OCI-LY3 (cell line): Measurements from ENCODE around the gene TPK1.

Source experiments
- H2AFZ ChIP-seq: fragments of 200-600, 300-600 bp; shearing (Covaris generic); 2 replicates; pipeline ENCODE4 v1.6.0; 2014; ENCODE audit warnings: antibody characterized with exemption, low read depth, low read length
- H3K27ac ChIP-seq: fragments of 200-600, 300-600 bp; sonication (generic); 2 replicates; pipeline ENCODE4 v1.5.1; 2014; ENCODE audit warnings: mild to moderate bottlenecking, low read length, moderate library complexity, mixed read lengths
- H3K27me3 ChIP-seq: fragments of 200-600, 300-600 bp; sonication (generic); 2 replicates; pipeline ENCODE4 v1.6.1; 2014; ENCODE audit warnings: low read depth, low read length, mixed read lengths
- H3K36me3 ChIP-seq: fragments of 200-600, 300-600 bp; sonication (generic); replicated peaks from 2 replicates; pipeline ENCODE3; 2014; ENCODE audit warnings: low read depth, low read length, mixed read lengths
- H3K4me1 ChIP-seq: fragments of 300-600, 200-600 bp; sonication (generic); 2 replicates; pipeline ENCODE4 v1.6.1; 2014; ENCODE audit warnings: low read length, mixed read lengths
- H3K4me2 ChIP-seq: fragments of 200-600, 300-600 bp; sonication (generic); 2 replicates; pipeline ENCODE4 v1.6.1; 2014; ENCODE audit warnings: low read length, mixed read lengths
- H3K4me3 ChIP-seq: fragments of 300-600, 200-600 bp; sonication (generic); 2 replicates; pipeline ENCODE4 v1.5.1; 2014; ENCODE audit warnings: antibody characterized with exemption, mild to moderate bottlenecking, low read length, moderate library complexity
- H3K79me2 ChIP-seq: fragments of 300-600, 200-600 bp; shearing (Covaris generic); 2 replicates; pipeline ENCODE4 v1.6.1; 2014; ENCODE audit warnings: mild to moderate bottlenecking, low read length, mixed read lengths
- H3K9ac ChIP-seq: fragments of 300-600, 200-600 bp; shearing (Covaris generic); 2 replicates; pipeline ENCODE4 v1.6.0; 2014; ENCODE audit warnings: mild to moderate bottlenecking, low read length, moderate library complexity
- H3K9me3 ChIP-seq: fragments of 200-600, 300-600 bp; shearing (Covaris generic); 2 replicates; pipeline ENCODE4 v1.6.1; 2014; ENCODE audit warnings: low read length, mixed read lengths; ENCODE audit not compliant: insufficient read depth
- H4K20me1 ChIP-seq: fragments of 200-600, 300-600 bp; sonication (generic); 2 replicates; pipeline ENCODE4 v1.6.1; 2016; ENCODE audit warnings: low read length, mixed read lengths; ENCODE audit not compliant: insufficient read depth
- EZH2phosphoT487 ChIP-seq: fragments of 200-600 bp; shearing (Covaris generic); IDR thresholded peaks from 2 replicates; pipeline ENCODE4 v1.6.1; 2018; ENCODE audit warnings: antibody characterized with exemption, mixed run types, low read depth
- TF ChIP-seq, protein P1 (sequence below): fragments of 200-600, 300-600 bp; sonication (generic); IDR thresholded peaks from 2 replicates; pipeline ENCODE4 v1.5.1; 2014; ENCODE audit warnings: antibody characterized with exemption, low read length, low read depth

Gene TPK1

DNA sequence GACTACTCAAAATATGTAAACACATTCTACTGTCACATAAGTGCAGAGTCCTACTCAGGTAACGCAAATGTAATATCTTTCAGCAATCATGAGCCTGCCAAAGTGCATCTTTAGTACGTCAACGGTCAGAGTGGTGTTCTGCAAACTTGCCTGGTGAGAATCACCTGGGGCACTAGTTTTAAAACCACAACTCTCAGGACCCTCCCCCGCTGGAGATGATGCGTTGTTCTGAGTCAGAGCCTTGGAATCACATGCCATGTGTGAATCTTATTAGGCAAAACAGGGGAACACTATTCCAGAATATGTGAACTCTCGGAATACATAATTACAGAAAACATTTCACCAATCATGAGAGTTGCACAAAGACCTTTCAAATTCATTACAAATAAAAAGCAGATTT is 115.7 kb downstream of the TPK1 start:
- H3K4me2 ChIP-seq = peak overlapping the region; percentile 58
- no peak overlapping the region for H2AFZ ChIP-seq
- H3K79me2 ChIP-seq = no peaks in the 10 kb centered on the region
- no peak overlapping the region for H3K27ac ChIP-seq
- H3K9me3 ChIP-seq = no peaks in the 10 kb centered on the region
- peaks cover 35% of the 10 kb centered on the region for H3K4me1 ChIP-seq
- TF ChIP-seq, protein P1, sequence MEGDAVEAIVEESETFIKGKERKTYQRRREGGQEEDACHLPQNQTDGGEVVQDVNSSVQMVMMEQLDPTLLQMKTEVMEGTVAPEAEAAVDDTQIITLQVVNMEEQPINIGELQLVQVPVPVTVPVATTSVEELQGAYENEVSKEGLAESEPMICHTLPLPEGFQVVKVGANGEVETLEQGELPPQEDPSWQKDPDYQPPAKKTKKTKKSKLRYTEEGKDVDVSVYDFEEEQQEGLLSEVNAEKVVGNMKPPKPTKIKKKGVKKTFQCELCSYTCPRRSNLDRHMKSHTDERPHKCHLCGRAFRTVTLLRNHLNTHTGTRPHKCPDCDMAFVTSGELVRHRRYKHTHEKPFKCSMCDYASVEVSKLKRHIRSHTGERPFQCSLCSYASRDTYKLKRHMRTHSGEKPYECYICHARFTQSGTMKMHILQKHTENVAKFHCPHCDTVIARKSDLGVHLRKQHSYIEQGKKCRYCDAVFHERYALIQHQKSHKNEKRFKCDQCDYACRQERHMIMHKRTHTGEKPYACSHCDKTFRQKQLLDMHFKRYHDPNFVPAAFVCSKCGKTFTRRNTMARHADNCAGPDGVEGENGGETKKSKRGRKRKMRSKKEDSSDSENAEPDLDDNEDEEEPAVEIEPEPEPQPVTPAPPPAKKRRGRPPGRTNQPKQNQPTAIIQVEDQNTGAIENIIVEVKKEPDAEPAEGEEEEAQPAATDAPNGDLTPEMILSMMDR = no peak
- no peak for TF ChIP-seq EZH2phosphoT487
- H3K36me3 ChIP-seq = no peaks in the 10 kb centered on the region
- no peaks in the 10 kb centered on the region for H3K27me3 ChIP-seq
- H4K20me1 ChIP-seq = no peaks in the 10 kb centered on the region
- 0 out of 2 replicates have a peak overlapping the region, but pooled peaks have one; percentile 5 for H3K4me3 ChIP-seq
- H3K9ac ChIP-seq = no peak overlapping the region

DNA sequence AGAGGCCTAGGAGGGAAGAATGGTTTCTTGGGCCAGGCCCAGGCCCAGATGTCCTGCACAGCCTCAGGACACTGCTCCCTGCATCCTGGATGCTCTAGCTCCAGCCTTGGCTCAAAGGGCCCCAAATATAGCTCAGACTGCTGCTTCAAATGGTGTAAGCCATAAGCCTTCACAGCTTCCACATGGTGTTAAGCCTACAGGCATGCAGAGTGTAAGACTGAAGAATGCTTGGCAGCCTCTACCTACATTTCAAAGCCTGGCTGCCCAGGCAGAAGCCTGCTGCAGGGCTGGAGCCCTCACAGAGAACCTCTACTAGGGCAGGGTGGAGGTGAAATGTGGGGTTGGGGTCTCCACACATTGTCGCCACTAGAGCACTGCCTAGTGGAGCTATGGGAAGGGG is 118.1 kb downstream of the TPK1 start:
- no peak overlapping the region for H2AFZ ChIP-seq
- H3K4me3 ChIP-seq = no peak overlapping the region
- H3K36me3 ChIP-seq = no peaks in the 10 kb centered on the region
- no peak overlapping the region for H3K9ac ChIP-seq
- H4K20me1 ChIP-seq = no peaks in the 10 kb centered on the region
- peaks cover 25% of the 10 kb centered on the region for H3K4me1 ChIP-seq
- H3K9me3 ChIP-seq = no peaks in the 10 kb centered on the region
- H3K79me2 ChIP-seq = no peaks in the 10 kb centered on the region
- no peak overlapping the region for H3K27ac ChIP-seq
- no peak overlapping the region for H3K4me2 ChIP-seq
- no peaks in the 10 kb centered on the region for H3K27me3 ChIP-seq
- TF ChIP-seq, protein P1 = no peak
- TF ChIP-seq EZH2phosphoT487 = no peak

DNA sequence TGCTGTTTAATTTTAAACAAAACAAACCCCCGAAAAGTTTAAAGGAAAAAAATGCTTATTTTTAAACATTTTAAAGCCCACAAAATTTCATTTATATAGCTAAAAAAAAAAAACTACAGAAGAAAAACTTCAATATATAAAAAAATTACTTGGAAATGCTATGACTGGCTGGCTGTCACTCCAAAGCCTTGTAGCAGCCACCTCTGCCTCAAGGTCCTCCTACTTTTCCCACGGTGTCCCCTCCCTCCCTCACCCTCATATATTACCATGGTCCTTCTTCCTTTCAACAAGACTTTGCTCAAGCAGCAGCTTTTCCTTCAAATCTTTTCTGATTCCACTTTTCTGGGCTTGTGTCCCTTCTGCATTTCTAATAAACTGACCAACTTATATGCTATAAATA is 122.0 kb downstream of the TPK1 start:
- TF ChIP-seq EZH2phosphoT487 = no peak
- TF ChIP-seq, protein P1 = no peak
- Histone ChIP-seq H3K27me3 (no peaks in the 10 kb centered on the region), H4K20me1 (no peaks in the 10 kb centered on the region), H3K79me2 (no peaks in the 10 kb centered on the region), H3K4me1 (peaks cover 13% of the 10 kb centered on the region), H3K36me3 (no peaks in the 10 kb centered on the region), H3K9me3 (no peaks in the 10 kb centered on the region), H3K4me2 (peak overlapping the region; percentile 71), H3K9ac (no peak overlapping the region), H3K27ac (no peak overlapping the region), H2AFZ (no peak overlapping the region; the same call in 1 of the 2 replicates), H3K4me3 (no peak overlapping the region)

DNA sequence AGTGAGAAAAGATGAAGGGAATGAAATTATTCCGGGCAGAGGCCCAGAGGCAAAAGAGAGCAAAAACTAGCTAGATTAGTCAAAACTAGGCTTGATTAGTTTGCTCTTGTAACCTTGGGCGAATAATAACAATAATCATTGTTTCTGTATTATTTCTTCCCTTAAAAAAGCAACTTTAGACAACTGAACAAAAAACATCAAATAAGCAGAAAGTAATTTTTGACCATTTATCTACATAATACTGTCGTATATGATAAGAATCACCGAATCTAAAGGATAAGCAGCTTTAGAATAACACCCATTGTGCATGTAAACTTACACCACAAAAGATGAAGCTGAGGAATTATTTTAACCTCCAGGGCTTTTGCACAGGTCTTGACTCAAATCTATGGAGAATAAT is 125.1 kb downstream of the TPK1 start:
- peaks cover 13% of the 10 kb centered on the region for H3K4me1 ChIP-seq
- no peaks in the 10 kb centered on the region for H3K36me3 ChIP-seq
- no peaks in the 10 kb centered on the region for H3K27me3 ChIP-seq
- no peak overlapping the region for H3K4me2 ChIP-seq
- H2AFZ ChIP-seq = no peak overlapping the region
- no peaks in the 10 kb centered on the region for H3K9me3 ChIP-seq
- no peak overlapping the region for H3K27ac ChIP-seq
- TF ChIP-seq EZH2phosphoT487 = no peak
- TF ChIP-seq, protein P1 = no peak
- H3K4me3 ChIP-seq = no peak overlapping the region
- H3K79me2 ChIP-seq = no peaks in the 10 kb centered on the region
- no peak overlapping the region for H3K9ac ChIP-seq
- no peaks in the 10 kb centered on the region for H4K20me1 ChIP-seq
